B cell (primary cell): ENCODE measurements around the gene SP3. TPM values are rescaled to one million over a fixed set of nuclear protein-coding genes. Genes with fewer than 3 reads are reported as not detected.

Source experiments
- ATAC-seq: fragments of 200-7000 bp; cut with Tn5 transposase; one replicate; pipeline ENCODE4 v1.10.0; 2021; ENCODE audit warnings: low read depth, mild to moderate bottlenecking, moderate number of reproducible peaks, moderate library complexity
- CTCF ChIA-PET: fragments of 350-600 bp; sonication (Branson Sonifier 250); formaldehyde crosslinking; loops from one replicate; lab custom pipeline; 2021; ENCODE audit warnings: antibody characterized with exemption, inconsistent platforms; lab: Charles Lee
- POLR2A ChIA-PET: fragments of 350-600 bp; sonication (Branson Sonifier 250); formaldehyde crosslinking; loops from one replicate; lab custom pipeline; 2021; ENCODE audit warnings: antibody characterized with exemption; lab: Charles Lee
- DNase-seq: peaks from one replicate; pipeline ENCODE4 v3.0.0; 2013
- H2AFZ ChIP-seq: 2 replicates; pipeline ENCODE4 v1.6.1; 2012; ENCODE audit warnings: mild to moderate bottlenecking, low read depth, low read length; ENCODE audit not compliant: insufficient read depth, poor library complexity, severe bottlenecking
- H3K27ac ChIP-seq, 2 donors: 1 replicate in 1 of 2; 2 replicates in 1 of 2; pipeline ENCODE4 v1.5.1; 2012 to 2013; ENCODE audit warnings: low read length in 2 of 2, mild to moderate bottlenecking in 2 of 2, moderate library complexity in 1 of 2
- H3K27me3 ChIP-seq, 4 experiments: fragments of 200-600 bp in 1 of 4; sonication (generic) in 1 of 4; replicated peaks in 1 of 4; 1 replicate in 2 of 4; 2 replicates in 2 of 4; pipeline versions ENCODE4 v1.6.1 to v1.7.0; 2013 to 2016; ENCODE audit warnings: low read length in 3 of 4, mild to moderate bottlenecking in 2 of 4, mixed read lengths in 1 of 4, moderate library complexity in 1 of 4; ENCODE audit not compliant: insufficient read depth in 4 of 4, control insufficient read depth in 3 of 4; ENCODE audit errors: control extremely low read depth in 1 of 4
- H3K36me3 ChIP-seq, 2 experiments: replicated peaks in 1 of 2; 1 replicate in 1 of 2; 2 replicates in 1 of 2; pipeline versions ENCODE4 v1.6.1 to v1.7.1; 2013; ENCODE audit warnings: low read length in 1 of 2; ENCODE audit not compliant: insufficient read depth in 2 of 2, control insufficient read depth in 1 of 2; ENCODE audit errors: control extremely low read depth in 1 of 2, extremely low read depth in 1 of 2
- H3K4me1 ChIP-seq, 2 donors: fragments of 200-600 bp in 1 of 2; sonication (generic) in 1 of 2; 1 replicate in 1 of 2; 2 replicates in 1 of 2; pipeline versions ENCODE4 v1.5.1 to v1.6.1; 2013 to 2017; ENCODE audit warnings: low read length in 2 of 2; ENCODE audit not compliant: control insufficient read depth in 2 of 2, insufficient read depth in 2 of 2
- H3K4me2 ChIP-seq: replicated peaks from 2 replicates; pipeline ENCODE3; 2012; ENCODE audit warnings: mild to moderate bottlenecking, low read depth, low read length; ENCODE audit not compliant: poor library complexity, severe bottlenecking
- H3K4me3 ChIP-seq, 5 experiments: fragments of 200-600 bp in 1 of 5; sonication (generic) in 1 of 5; 1 replicate in 3 of 5; 2 replicates in 2 of 5; pipeline versions ENCODE4 v1.5.1 to v1.7.0; 2011 to 2016; ENCODE audit warnings: low read length in 4 of 5, mild to moderate bottlenecking in 4 of 5, low read depth in 2 of 5, control low read depth in 1 of 5, moderate library complexity in 1 of 5; ENCODE audit not compliant: insufficient read depth in 1 of 5; ENCODE audit errors: control extremely low read depth in 1 of 5, extremely low read depth in 1 of 5
- H3K79me2 ChIP-seq: fragments of 200-600 bp; sonication (generic); one replicate; pipeline ENCODE4 v1.6.0; 2016; ENCODE audit warnings: low read length; ENCODE audit not compliant: control insufficient read depth, insufficient read depth
- H3K9ac ChIP-seq: fragments of 200-600 bp; sonication (generic); 2 replicates; pipeline ENCODE4 v1.6.1; 2017; ENCODE audit warnings: mild to moderate bottlenecking, low read length, moderate library complexity
- H3K9me3 ChIP-seq, 3 donors: one replicate each; pipeline versions ENCODE4 v1.6.1 to v1.7.1; 2013; ENCODE audit warnings: low read length in 2 of 3; ENCODE audit not compliant: control insufficient read depth in 2 of 3, insufficient read depth in 1 of 3; ENCODE audit errors: control extremely low read depth in 1 of 3
- H4K20me1 ChIP-seq: 2 replicates; pipeline ENCODE4 v1.6.0; 2012; ENCODE audit warnings: mild to moderate bottlenecking, low read length; ENCODE audit not compliant: insufficient read depth, control insufficient read depth, poor library complexity, severe bottlenecking
- H3K27ac Mint-ChIP-seq: one replicate; pipeline ENCODE4 v1.8.0; 2021; ENCODE audit warnings: mixed read lengths
- H3K27me3 Mint-ChIP-seq: one replicate; pipeline ENCODE4 v1.8.0; 2021; ENCODE audit warnings: mixed read lengths
- H3K4me1 Mint-ChIP-seq: one replicate; pipeline ENCODE4 v1.8.0; 2021; ENCODE audit warnings: mixed read lengths
- H3K4me3 Mint-ChIP-seq: one replicate; pipeline ENCODE4 v1.8.0; 2021; ENCODE audit warnings: mixed read lengths
- H3K9me3 Mint-ChIP-seq: one replicate; pipeline ENCODE4 v1.8.0; 2022; ENCODE audit warnings: mixed read lengths; ENCODE audit not compliant: insufficient read depth
- EZH2 ChIP-seq: IDR thresholded peaks from 2 replicates; pipeline ENCODE4 v1.6.1; 2012; ENCODE audit warnings: borderline replicate concordance, low read depth, mild to moderate bottlenecking, moderate library complexity, low read length; ENCODE audit not compliant: insufficient read depth, poor library complexity, severe bottlenecking
- WGBS: methylation state at CpG from one replicate; pipeline ENCODE4 v1.1.5; 2013; ENCODE audit warnings: missing lambda C conversion rate; ENCODE audit not compliant: insufficient coverage; 5-methylcytosine and 5-hydroxymethylcytosine counted together
- intact Hi-C: fragments of 100-400 bp; cut with micrococcal nuclease; formaldehyde crosslinking; loops from one replicate; pipeline ENCODE4 v1.10.0; 2022
- polyA plus RNA-seq: library from polyadenylated mRNA; depleted of rRNA; stranded (reverse); fragments of >200 nt; gene quantifications from 2 replicates; pipeline ENCODE4 v1.2.3, GENCODE V29; 2012
- total RNA-seq, 2 donors: library from RNA; stranded (reverse); fragments of 120-200 nt in 1 of 2; gene quantifications; 1 replicate in 1 of 2; 2 replicates in 1 of 2; pipeline versions ENCODE4 v1.2.3 to v1.2.4, GENCODE V29; 2013 to 2022
- TF ChIP-seq, protein P1 (sequence below): fragments of 200-600 bp; IDR thresholded peaks from one replicate; pipeline ENCODE4 v1.8.0; 2022; ENCODE audit warnings: antibody characterized with exemption, mild to moderate bottlenecking

The SP3 gene
- total and polyA plus RNA-seq, 2 donors (not counting 1 experiment from before 2014, with no cell fraction given) = 31.9 to 152 TPM

DNA sequence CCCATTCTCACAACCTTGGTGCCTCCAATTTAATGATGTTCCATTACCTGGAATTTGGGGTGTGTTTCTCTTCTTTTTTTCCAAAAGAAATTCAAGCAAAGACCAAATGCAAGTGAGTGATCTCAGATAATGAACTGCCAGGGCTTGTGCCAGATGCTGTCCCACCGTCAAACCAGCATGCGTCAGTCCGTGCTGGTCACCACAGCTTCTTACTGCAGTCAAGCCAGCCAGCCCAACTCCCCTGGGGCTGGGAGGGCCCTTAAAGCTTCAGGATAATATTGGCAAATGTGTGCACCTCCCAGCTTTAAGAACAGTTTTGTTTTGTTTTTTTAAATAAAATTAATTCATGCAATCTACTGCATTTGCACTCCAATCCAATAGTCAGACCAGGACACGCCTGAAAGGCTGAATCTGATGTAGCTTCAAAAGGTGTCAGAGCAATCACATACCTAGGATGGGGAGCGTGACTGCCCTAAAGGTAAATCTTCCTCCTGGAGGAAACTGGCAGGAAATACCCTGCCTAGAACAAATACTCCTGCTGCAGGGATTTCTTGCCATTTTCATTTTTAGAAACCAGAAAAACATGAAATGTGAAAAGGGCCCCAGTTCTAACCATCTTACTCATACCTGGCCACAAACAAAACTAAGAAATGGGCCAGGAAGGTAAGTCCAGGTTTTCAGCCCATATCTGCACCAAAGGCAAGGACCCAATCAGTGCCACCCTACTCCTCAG is 26.8 kb upstream of the SP3 start:
- CTCF ChIA-PET = interaction anchor here (1.3 to 1.8 kb wide), 2 partner anchors 48 to 94 kb away, joined by 4 to 6 read pairs; no protein-coding TSS in a partner anchor
- peak overlapping the region; percentile 37 to 72 for H3K27ac ChIP-seq

More for the DNA sequence above, 26.8 kb upstream of the SP3 start:
- no peaks in the 10 kb centered on the region for H3K27me3 ChIP-seq
- H3K4me2 ChIP-seq = peak overlapping the region; percentile 57
- POLR2A ChIA-PET = interaction anchor here (1.0 to 2.6 kb wide), 2 partner anchors 26 to 28 kb away, joined by 3 to 17 read pairs; partner anchors contain the start of gene SP3
- H4K20me1 ChIP-seq = no peaks in the 10 kb centered on the region
- peak overlapping the region; percentile 88 for H3K27ac Mint-ChIP-seq
- peaks cover 0 to under 1% (median 0%) of the 10 kb centered on the region in 3 donors for H3K9me3 ChIP-seq
- no peaks in the 10 kb centered on the region for H3K36me3 ChIP-seq
- H3K4me1 Mint-ChIP-seq = peaks cover 45% of the 10 kb centered on the region
- no peak for DNase-seq
- no peaks in the 10 kb centered on the region for H3K27me3 Mint-ChIP-seq
- no peak for ATAC-seq
- intact Hi-C loops = loop anchor here (1.0 kb wide), 1 partner anchor 27 kb away; the partner anchor contains the start of gene SP3
- 91% methylated on average over 5 of the region's 5 CpGs for WGBS
- peak overlapping the region; percentile 65 for H2AFZ ChIP-seq
- peak overlapping the region; percentile 36 for H3K9ac ChIP-seq
- H3K4me3 ChIP-seq = peak overlapping the region in 2 of 5 experiments; percentile 22 to 38
- H3K9me3 Mint-ChIP-seq = no peaks in the 10 kb centered on the region
- H3K4me1 ChIP-seq = peaks cover 36 to 37% of the 10 kb centered on the region in 2 donors
- peak overlapping the region; percentile 77 for H3K4me3 Mint-ChIP-seq
- H3K79me2 ChIP-seq = no peaks in the 10 kb centered on the region
- TF ChIP-seq EZH2 = no peak
- TF ChIP-seq, protein P1, sequence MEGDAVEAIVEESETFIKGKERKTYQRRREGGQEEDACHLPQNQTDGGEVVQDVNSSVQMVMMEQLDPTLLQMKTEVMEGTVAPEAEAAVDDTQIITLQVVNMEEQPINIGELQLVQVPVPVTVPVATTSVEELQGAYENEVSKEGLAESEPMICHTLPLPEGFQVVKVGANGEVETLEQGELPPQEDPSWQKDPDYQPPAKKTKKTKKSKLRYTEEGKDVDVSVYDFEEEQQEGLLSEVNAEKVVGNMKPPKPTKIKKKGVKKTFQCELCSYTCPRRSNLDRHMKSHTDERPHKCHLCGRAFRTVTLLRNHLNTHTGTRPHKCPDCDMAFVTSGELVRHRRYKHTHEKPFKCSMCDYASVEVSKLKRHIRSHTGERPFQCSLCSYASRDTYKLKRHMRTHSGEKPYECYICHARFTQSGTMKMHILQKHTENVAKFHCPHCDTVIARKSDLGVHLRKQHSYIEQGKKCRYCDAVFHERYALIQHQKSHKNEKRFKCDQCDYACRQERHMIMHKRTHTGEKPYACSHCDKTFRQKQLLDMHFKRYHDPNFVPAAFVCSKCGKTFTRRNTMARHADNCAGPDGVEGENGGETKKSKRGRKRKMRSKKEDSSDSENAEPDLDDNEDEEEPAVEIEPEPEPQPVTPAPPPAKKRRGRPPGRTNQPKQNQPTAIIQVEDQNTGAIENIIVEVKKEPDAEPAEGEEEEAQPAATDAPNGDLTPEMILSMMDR = no peak
